Stimulated activated CD4-positive, alpha-beta T cell treated with anti-CD3 and anti-CD28 coated beads, Interleukin-12 subunit alpha, Interleukin-12 subunit beta, amount 100 ng/mL, for 24 hours (primary cell): Measurements from ENCODE around the gene KRTAP10-12.

Source experiments
- DNase-seq, 2 experiments: peaks; one replicate each; pipeline ENCODE4 v3.0.0-alpha.2; 2020; ENCODE audit warnings: low read depth in 2 of 2

The KRTAP10-12 gene

DNA sequence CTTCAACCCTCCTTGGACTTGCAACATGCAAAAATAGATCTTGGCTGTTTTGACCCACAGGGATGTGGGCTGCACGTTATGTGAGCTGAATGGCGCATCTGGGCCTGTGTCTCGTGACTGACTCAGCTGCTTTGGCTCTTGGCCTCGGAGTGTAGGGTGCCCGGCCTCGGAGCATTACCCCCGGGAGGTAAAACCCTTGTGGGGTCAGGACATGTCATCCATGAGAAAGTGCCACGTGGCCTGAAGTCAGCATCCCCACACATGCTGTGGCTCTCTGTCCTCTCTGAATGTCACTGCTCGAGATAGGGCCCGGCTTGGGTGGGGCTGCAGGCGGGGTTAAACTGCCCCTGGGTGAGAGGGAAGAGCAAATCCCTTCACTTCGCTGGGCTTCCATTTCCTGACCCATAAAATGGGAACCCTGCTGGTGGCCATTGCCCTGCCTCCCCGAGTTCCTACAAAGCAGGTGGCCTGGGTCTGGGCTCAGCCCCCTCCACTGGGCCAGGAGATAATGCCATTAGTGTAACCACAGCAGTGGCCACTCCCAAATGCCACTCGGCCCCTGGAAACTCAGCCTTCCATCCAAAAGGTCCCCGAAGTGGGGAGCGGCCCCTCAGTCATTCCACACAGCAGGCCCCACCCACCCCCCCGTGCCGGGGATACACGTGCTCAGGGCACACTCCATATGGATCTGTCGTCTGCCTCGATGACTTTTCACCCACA lies 37.2 kb downstream of the KRTAP10-12 start:
- DNase-seq = no peak

DNA sequence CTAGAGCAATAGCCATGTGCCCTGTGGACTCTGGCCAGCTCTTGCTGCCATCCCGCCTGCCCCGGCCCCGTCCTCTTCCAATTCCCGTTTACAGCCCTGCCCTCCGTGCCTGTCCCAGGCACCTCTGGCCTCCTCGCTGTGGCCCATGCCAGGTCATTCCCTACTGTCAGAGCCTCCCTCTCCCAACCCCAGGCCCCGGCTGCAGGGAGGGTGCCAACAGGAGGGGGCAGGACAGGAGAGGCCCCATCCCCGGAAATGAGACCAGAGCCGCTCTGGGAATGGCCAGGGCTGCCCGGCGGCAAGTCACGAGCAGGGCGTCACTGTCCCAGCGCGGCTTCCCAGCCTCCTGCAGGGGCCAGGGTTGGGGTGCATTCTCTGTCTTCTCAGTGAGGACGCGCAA lies 37.9 kb downstream of the KRTAP10-12 start:
- DNase-seq = no peak

DNA sequence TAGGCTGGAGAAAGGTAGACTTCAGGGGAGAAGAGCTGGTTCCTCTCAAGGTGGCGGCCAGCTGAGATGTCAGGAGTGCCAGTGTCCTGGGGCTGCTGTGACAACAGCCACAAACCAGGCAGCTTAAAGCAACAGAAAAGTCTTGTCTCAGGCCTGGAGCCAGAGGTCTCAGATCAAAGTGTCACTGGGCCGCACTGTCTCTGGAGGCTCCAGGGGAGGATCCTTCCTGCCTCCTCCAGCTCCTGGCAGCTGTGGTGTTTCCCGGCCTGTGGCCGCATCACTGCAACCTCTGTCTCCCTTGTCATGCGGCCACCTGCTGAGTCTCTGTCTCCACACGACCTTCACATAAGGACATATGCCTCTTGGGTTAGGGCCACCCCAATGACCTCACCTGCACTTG lies 38.8 kb downstream of the KRTAP10-12 start:
- no peak for DNase-seq

- DNase-seq = no peak
Measured at GRCh38 chr21:44736291-44737004, 39.5 kb downstream of the KRTAP10-12 start.

DNA sequence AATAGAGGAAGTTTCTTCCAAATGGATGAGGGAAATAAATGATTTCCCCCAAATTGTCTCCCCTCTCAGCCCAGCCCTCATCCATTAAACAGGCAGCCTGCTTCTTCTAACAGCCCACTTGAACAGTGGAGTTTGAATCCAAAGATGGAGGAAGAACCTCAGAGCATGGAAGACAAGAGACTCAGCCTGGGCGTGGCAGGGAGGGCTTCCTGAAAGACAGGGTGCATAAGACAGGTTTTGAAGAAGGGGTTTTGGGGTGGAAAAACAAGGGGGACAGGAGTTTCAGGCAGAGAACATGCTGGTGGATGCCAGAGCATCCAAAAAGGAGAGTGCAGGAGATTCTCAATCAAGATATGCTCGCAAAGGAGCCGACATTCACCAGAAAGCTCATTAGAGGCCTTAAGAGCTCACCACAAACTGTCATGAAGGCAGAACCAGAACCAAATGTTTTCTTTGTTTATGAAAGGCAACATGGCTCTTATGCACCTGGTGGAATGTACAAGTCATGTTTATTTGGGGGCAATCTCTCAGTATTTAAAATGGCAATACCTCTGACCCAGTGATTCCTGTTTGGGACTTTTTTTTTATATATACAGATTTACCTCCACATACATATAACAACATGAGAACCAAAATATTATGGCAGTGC lies 40.9 kb downstream of the KRTAP10-12 start:
- DNase-seq = no peak

GRCh38 chr21:44738621-44739020 lies 41.6 kb downstream of the KRTAP10-12 start:
- DNase-seq = no peak

DNA sequence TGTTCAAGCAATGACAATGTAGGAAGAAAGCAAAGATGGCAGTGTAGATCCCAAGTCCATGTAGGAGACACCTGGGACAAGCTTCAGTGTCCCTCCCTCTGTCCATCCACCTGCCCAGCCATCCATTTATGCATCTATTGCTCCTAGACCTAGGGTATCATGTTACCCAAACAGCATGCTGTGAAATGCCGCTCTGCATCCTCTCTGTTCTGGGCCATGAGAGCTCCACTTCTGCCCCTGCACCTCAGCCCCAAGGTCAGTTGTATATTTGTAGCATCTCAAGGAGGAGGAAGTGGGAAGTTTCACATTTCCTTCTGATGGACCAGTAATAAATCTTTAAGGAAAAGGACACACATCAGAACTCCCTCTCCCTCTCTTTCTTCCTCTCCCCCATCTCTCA lies 42.3 kb downstream of the KRTAP10-12 start:
- DNase-seq = no peak

DNA sequence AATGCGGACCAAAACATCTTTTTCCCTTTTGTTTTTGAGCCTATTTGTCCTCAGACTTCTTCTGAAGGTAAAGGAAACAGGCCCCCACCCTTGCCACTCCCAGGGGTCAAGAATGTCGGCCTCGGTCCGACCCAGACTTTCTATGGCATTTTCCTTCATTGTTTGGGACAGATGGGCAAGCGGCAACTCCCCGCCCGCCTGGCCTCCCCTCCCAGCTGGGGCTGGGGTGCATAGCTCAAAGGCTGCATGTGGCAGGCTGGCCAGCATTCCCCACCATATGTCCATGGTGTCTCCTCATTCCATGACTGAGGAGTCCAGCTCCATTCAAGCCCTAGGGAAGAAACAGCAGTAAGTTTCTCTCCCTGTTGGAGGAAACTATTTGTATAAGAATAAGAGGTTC lies 43.8 kb downstream of the KRTAP10-12 start:
- DNase-seq = no peak

- DNase-seq = no peak
Measured at GRCh38 chr21:44741921-44742320, 44.9 kb downstream of the KRTAP10-12 start.

DNA sequence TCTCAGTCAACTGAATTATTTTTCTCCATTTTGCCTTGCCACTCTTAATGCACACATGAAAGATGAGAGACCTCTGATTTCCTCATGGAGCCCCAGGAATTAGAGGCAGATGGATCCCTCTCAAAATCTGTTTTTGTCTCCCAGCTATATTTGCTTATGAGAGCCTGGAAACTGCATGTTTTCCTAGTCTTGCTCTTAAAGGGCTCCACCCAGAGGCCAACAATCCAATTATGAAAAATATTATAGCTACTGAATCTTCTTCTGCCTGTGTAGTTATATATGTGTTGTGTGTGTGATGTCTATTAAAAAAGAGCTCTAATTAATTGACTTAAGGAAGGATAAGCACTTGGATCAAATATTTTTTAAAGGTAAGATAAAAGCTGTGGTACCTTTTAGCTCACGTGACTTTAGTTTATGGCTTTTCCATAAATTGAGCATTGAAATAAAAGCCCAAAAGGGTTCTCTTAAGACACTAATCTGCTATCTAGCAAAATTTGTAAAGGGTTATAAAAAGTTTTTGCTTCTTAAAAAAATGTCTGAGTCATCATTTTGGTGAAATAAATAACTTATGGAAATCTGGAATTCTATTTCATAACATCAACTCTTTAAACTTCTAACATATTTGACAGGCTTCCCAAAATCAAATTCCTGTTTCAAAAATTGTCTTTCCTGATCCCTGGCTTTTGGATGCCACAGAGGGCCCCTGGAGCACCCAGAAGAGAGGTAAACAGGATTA lies 45.6 kb downstream of the KRTAP10-12 start:
- no peak for DNase-seq
